RWPE2 (cell line): ENCODE measurements around the gene MALRD1.

Experiments used
- ATAC-seq: fragments of 200-7000 bp; cut with Tn5 transposase; 3 replicates; pipeline ENCODE4 v1.9.1; 2021; ENCODE audit warnings: low read depth
- DNase-seq: peaks from one replicate; pipeline ENCODE4 v3.0.0-alpha.2; 2020; ENCODE audit warnings: low spot score
- H3K27ac ChIP-seq: fragments of 450-650 bp; 2 replicates; pipeline ENCODE4 v1.5.1; 2017; ENCODE audit warnings: mild to moderate bottlenecking; ENCODE audit not compliant: poor library complexity, severe bottlenecking
- H3K27me3 ChIP-seq: fragments of 250-450 bp; sonication (Bioruptor Pico); 2 replicates; pipeline ENCODE4 v1.5.1; 2021; ENCODE audit warnings: mild to moderate bottlenecking, moderate library complexity; ENCODE audit not compliant: insufficient read depth, poor library complexity, severe bottlenecking
- H3K36me3 ChIP-seq: fragments of 250-450 bp; sonication (Bioruptor Pico); 2 replicates; pipeline ENCODE4 v1.5.1; 2020; ENCODE audit warnings: low read depth, mild to moderate bottlenecking, moderate library complexity
- H3K4me1 ChIP-seq: fragments of 250-450 bp; sonication (Bioruptor Pico); 2 replicates; pipeline ENCODE4 v1.5.1; 2021; ENCODE audit warnings: mild to moderate bottlenecking, moderate library complexity; ENCODE audit not compliant: insufficient read depth, poor library complexity, severe bottlenecking
- H3K4me3 ChIP-seq: fragments of 250-450 bp; sonication (Bioruptor Pico); 2 replicates; pipeline ENCODE4 v1.5.1; 2021; ENCODE audit warnings: mild to moderate bottlenecking, moderate library complexity; ENCODE audit not compliant: severe bottlenecking
- H3K9me3 ChIP-seq: fragments of 250-450 bp; sonication (Bioruptor Pico); 2 replicates; pipeline ENCODE4 v1.5.1; 2021; ENCODE audit warnings: mild to moderate bottlenecking, moderate library complexity; ENCODE audit not compliant: severe bottlenecking
- TF ChIP-seq, protein P1 (sequence below): fragments of 450-650 bp; IDR thresholded peaks from one replicate; pipeline ENCODE4 v1.5.1; 2017; ENCODE audit warnings: mild to moderate bottlenecking, moderate library complexity; ENCODE audit not compliant: poor library complexity, severe bottlenecking

The MALRD1 gene

GRCh38 chr10:19497026-19497425 is 448.4 kb downstream of the MALRD1 start:
- H3K27ac ChIP-seq, result no peak overlapping the region
- no peaks in the 10 kb centered on the region for H3K4me1 ChIP-seq
- no peaks in the 10 kb centered on the region for H3K36me3 ChIP-seq
- ATAC-seq (no peak), DNase-seq (no peak)
- no peaks in the 10 kb centered on the region for H3K9me3 ChIP-seq
- H3K4me3 ChIP-seq, result no peak overlapping the region
- H3K27me3 ChIP-seq, result no peaks in the 10 kb centered on the region
- TF ChIP-seq, protein P1, sequence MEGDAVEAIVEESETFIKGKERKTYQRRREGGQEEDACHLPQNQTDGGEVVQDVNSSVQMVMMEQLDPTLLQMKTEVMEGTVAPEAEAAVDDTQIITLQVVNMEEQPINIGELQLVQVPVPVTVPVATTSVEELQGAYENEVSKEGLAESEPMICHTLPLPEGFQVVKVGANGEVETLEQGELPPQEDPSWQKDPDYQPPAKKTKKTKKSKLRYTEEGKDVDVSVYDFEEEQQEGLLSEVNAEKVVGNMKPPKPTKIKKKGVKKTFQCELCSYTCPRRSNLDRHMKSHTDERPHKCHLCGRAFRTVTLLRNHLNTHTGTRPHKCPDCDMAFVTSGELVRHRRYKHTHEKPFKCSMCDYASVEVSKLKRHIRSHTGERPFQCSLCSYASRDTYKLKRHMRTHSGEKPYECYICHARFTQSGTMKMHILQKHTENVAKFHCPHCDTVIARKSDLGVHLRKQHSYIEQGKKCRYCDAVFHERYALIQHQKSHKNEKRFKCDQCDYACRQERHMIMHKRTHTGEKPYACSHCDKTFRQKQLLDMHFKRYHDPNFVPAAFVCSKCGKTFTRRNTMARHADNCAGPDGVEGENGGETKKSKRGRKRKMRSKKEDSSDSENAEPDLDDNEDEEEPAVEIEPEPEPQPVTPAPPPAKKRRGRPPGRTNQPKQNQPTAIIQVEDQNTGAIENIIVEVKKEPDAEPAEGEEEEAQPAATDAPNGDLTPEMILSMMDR, result no peak

DNA sequence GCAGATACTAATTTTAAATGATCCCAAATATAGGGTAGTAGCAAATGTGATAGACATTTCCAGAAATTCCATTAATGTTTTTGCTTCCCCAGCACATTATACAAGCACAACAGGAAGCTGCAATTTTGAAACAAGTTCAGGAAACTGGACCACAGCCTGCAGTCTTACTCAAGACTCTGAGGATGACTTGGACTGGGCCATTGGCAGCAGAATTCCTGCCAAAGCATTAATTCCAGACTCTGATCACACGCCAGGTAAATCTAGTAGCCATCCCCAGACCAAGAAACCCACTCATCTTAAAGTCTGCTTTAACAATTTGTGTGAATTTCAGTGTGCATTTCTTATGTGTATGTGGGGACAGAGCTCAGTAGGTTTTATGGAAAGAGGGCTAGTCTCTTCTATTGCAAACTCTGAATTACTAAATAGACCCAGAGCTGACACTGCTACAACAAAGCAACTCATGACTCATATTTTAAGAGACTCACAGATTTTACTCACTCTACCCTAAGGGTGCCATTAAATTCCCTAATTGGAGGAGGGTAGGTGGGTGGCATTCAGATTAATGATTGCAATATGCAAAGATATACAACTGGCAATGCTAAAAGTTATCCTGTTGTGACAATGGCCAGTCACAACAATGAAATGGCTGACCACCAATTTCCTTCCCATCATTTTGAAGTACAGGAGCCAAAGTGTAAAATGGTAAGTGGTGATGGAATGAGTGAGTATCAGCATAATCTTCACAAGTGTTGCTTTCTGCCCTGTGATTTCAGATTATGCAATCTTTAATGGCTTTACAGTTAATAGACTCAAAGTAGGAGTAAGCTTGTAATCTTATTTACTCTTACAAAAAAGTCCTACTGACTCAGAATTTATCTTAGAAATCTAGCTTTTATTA is 450.0 kb downstream of the MALRD1 start:
- ATAC-seq, result peak; percentile 27; the same call in 2 of the 3 replicates
- TF ChIP-seq, protein P1, result no peak
- DNase-seq, result no peak
- Histone ChIP-seq H3K4me3 (no peak overlapping the region), H3K27ac (no peak overlapping the region), H3K9me3 (no peaks in the 10 kb centered on the region), H3K27me3 (no peaks in the 10 kb centered on the region), H3K36me3 (no peaks in the 10 kb centered on the region), H3K4me1 (no peaks in the 10 kb centered on the region)

GRCh38 chr10:19499291-19499770 is 450.7 kb downstream of the MALRD1 start:
- no peaks in the 10 kb centered on the region for H3K9me3 ChIP-seq
- DNase-seq, result no peak
- no peaks in the 10 kb centered on the region for H3K36me3 ChIP-seq
- H3K27me3 ChIP-seq, result no peaks in the 10 kb centered on the region
- no peak for ATAC-seq
- TF ChIP-seq, protein P1, result no peak
- no peak overlapping the region for H3K4me3 ChIP-seq
- H3K27ac ChIP-seq, result no peak overlapping the region
- H3K4me1 ChIP-seq, result no peaks in the 10 kb centered on the region

- Histone ChIP-seq H3K36me3 (no peaks in the 10 kb centered on the region), H3K9me3 (no peaks in the 10 kb centered on the region), H3K4me1 (no peaks in the 10 kb centered on the region), H3K27ac (no peak overlapping the region), H3K27me3 (no peaks in the 10 kb centered on the region), H3K4me3 (no peak overlapping the region)
- ATAC-seq, result no peak
- DNase-seq, result no peak
- TF ChIP-seq, protein P1, result no peak
Measured at GRCh38 chr10:19500959-19501358, 452.4 kb downstream of the MALRD1 start.
